Measurements from ENCODE around the gene IQCK.
A peak's percentile ranks its signal among the peaks of the same experiment; 100 is the strongest.

The IQCK gene

DNA sequence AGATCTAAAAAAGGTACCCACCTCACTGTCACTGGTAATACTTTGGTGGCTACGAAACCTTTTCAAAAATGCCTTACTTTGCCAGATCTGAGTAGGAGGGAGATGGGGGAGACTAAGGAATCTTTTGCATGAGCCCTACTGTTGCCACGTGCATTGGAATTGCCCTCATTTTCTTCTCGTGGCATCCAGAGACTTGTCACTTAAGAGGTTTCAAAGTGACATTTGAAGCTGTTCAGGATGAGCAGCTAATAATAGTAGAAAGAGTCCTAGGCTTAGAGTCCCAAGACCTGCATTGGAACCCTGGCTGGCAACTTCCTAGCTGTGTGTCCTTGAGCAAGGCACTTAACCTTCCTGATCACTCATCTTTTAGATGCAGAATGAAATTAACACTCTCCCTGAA, 123.1 kb downstream of the IQCK start:
- DNase-seq, result no peak

DNA sequence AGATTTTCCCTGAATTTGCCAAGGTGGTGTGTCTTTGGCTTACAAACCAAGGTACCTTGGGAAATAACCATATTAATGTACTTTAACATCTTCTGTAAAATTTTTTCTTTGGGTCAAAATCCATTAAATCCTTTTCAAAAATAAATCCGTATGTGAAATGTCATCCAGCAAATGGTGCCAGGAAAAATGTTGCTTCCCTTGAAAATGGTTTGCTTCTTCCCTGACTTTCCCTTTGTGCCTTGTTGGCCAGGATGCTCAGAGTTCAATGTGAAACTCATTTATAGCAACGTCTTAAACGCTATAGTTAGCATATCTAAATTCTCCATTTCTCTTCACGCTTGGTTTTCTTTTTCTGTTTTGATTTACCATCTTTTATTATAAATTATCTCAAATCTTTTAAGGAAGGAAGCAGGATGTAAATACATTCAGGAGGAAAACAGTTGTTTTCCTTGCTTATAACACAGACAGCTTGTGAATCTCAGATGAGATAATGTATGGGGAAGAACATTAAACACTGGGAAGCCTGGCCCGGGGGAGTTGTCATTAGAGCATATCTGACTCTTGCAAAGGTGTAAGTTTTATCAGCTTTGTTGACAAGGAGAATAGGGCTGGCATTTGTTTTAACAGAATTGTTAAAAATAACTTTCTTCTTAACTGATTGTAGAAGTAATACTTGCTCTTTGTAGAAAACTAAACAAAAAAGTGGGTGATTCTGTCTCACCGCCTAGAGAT, 124.5 kb downstream of the IQCK start:
- DNase-seq, result no peak

DNA sequence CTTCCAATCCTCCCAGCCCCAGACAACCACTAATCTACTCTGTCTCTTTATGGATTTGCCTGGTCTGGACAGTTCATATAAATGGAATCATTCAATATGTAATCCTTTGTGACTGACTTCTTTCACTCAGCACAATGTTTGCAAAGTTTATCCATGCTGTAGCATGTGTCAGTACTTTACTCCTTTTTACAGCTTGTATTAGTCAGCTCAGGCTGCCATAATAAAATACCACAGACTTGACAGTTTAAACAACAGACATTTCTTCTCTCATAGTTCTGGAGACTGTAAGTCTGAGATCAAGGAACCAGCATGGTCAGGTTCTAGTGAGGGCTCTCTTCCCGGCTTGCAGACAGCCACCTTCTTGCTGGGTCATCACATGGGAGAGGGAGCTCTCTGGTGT, 125.3 kb downstream of the IQCK start:
- DNase-seq, result peak; percentile 26

DNA sequence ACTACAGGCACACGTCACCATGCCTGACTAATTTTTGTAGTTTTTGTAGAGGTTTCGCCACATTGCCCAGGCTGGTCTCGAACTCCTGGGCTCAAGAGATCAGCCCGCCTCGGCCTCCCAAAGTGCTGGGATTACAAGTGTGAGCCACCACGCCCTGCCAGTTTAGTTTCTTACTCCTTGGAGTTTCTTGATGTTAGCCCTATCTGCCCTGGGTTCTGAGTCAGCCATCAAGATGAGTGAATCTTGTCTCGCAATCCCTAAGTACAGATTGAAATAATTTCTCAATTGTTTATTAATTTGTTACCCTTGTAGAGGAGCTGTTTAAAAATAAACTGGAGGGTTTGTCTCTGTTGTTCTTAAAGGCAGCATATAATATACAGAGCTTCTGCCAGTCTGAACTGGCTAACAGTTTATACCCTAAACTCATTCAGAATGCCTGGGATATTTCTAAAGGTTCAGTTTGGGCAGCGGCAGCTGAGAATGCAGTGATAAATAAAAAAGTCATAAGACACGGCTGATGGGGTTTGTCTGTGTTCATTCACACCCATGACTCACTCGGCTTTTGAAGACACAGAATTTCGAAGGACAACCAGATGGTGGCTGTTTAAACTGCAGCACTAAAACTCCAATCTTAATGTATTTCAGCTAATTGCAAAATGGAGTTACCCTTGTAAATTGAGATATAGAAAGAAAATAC, 127.0 kb downstream of the IQCK start:
- DNase-seq, result peak; percentile 73

DNA sequence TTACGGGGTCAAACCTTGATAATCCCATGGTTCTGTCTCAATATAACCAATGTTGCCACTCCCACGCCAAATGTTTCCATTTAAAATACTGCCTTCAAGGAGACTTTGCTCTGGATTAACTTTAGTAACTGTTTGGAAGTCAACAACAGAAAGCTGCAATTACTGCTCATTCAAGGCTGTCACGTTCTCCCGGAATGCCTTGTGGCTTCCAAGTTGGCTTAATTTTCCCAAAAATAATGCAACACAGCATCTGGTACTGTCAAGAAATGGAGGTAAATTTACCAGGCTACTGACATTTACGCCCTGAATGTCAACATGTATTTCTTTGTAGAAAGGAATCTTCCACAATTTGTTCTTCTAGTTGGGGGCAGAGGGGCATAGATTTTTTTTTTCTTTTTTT, 128.4 kb downstream of the IQCK start:
- DNase-seq, result no peak

DNA sequence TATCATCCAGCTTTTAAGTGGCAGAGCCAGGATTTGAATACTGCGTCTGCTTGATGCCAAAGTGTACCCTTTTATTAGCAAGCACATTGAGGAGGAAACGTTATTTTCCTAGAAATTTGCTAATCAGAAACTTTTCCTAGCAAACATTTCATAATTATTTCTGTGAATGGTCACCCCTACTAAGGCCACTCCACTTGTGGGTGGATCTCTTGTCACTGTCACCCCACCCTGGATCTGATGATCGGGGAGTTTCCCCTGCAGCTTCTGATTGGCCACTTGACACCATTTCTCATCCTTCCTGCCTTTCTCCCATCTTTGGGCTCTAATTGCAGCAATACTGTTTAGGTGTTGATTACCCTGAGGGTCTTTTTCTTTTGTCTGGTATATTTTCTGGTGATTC, 130.7 kb downstream of the IQCK start:
- no peak for DNase-seq

DNA sequence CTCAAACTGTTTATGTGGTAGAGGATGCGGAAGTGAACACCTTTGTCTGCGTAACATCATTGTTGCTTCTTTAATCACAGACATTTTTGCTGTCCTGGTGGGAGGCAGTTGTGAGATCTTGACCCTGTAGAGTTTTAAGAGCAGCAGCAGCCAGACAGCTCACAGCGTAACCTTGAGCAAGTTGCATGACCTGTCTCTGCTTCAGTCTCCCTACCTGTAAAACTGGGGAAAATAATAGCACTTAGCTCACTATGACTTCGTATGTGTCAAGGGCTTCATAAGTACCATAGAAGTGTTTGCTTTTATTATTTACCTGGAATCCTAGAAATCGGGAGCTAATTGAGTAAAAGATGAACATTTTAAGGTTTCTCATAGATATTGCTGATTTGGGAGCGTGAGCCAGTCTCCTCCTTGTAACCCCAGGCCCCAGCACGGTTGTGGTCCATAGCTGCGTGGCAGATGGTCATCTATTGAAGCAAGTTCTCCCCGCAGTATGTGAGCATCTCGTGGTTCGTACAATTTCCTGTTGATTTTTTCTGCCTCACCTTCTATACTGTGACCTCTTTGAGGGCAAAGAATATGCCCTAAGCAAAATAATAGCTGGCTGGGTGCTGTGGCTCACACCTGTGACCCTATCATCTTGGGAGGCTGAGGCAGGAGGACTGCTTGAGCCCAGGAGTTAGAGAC, 132.2 kb downstream of the IQCK start:
- DNase-seq, result no peak

DNA sequence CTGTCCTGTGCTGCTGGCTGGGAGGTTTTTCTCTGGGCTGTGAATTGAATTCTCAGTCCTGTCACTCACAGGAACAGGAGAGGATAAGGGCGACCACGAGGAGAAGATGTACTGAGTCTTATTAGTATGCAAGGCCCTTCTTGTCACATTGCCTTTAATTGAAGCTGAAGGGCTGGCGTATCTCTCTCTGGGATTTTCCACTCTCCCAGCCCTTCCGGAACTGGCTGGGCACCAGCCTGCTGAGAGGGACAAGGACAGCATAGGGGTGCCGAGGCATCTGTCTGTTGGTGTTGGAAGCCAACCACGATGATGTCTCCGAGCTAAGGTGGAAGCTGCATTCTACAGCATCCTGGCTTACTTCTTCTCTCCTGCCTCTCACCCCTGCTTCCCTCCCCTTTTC, 133.4 kb downstream of the IQCK start:
- DNase-seq, result no peak

DNA sequence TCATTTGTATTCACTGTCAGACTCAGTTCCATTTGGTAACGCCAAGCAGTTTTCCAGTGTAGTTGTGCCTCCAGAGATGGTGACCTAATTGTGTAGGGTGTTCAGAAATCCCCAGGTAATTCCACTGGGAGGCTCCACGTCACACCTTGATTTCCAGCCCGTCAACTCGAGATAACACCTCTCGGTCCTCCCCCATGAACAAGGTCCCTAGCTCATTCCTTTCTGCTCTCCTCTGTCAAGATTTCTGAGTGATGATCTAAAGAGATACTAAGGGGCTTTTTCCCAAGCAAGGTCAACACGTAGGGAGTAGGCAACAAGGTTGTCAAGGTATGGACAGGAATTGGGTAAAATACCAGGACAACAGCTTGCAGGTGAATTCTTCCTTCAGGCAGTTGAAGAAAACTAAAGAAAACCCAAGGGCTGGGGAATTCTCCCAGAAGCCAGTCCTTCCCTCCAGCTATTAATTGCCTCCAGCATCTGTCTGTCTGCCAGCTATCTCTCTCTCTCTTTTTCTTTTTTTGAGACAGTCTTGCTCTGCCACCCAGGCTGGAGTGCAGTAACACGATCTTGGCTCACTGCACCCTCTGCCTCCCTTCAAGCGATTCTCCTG, 135.2 kb downstream of the IQCK start:
- no peak for DNase-seq

DNA sequence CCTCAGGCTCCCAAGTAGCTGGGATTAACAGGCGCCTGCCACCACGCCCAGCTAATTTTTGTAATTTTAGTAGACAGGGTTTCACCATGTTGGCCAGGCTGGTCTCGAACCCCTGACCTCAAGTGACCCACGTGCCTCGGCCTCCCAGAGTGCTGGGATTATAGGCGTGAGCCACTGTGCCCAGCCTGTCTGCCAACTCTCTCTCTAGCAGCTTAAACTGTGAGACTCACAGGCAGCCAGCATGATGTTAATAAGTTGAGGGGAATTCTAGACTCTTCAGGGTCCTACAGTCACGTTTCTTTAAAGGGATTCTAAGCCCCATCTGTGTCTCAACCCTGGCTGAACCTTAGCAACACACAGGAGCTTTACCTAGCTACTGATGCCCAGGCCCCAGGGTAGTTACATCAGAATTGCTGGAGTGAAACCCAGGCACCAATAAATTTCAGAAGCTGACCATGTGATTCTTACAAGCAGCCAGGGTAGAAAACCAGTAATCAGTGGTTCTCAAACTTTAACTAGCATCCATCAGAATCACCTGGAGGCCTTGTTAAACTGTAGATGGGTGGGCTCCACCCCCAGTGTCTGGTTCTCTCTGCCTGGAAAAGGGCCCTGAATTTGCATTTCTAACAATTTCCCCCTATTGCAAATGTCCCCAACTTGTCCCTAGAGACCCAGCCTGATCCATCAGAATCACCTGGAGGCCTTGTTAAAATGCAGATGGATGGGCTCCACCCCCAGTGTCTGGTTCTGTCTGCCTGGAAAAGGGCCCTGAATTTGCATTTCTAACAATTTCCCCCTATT, 135.9 kb downstream of the IQCK start:
- no peak for DNase-seq

DNA sequence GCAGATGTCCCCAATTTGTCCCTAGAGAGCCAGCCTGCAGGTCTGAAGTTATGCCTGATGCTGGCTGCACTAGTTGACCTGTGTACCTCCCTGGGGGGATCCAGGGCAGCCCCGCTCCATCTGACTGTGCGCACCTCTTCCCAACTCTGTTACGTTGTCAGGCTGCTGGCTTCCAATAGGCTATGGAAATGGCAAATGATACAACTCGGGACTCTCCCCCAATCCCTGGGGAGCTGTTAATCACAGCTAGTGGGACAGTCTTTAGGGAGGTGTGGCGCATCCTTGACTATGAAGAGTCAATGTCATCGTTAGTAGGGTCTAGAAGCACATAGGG, 136.4 kb downstream of the IQCK start:
- no peak for DNase-seq

DNA sequence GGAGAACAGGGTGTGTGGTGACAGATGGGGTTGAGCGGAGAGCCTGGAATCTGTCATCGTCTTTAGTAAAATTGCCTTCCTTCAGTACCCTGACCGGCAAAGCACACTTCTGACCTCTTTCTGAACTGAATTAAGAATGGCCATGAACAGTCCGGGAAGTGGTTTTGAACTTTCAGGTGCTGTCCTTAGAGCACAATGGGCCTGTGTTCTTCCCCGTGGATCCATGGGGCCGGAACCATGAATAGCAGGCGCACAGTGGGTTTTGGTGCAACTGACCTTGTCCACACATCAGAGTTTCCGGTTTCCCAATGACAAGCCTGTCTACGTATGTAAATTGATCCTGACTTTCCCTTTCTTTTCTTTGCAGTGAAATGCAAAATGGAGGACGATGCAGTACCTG, 138.0 kb downstream of the IQCK start:
- DNase-seq, result no peak

DNA sequence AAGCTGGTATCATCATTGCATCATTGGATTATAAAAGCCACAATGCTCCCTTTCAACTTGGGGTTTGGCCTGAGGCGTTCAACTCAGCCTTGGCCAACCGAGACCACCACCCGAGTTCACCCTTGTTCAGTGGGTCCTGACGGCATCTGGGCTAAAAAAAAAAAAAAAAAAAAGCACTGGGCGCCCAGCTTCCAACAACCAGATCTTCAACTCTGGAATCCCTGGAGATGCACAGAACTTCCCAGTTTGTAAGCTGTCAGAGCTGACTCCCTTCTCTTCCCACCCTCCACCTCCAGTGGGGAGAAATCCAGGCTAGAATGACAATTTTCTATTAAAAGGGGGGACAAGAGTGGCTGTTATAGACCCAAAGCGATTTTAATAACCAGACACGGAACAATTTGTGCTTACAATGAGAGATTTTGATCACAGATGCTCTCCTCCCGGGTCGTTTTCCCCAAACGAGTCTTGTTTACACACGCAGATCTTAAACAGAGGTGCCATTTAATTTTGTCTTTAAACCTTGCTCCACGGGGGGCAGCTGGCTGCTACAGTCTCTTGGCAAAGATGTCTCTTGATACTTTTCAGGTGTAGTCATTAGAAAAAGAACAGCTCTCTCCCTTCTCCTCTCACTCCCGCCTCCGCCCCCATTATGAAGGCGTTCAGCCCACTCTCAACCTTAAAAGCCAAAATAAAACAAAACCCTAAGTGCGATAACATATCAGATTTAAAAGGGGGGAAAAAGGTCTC, 139.7 kb downstream of the IQCK start:
- no peak for DNase-seq

DNA sequence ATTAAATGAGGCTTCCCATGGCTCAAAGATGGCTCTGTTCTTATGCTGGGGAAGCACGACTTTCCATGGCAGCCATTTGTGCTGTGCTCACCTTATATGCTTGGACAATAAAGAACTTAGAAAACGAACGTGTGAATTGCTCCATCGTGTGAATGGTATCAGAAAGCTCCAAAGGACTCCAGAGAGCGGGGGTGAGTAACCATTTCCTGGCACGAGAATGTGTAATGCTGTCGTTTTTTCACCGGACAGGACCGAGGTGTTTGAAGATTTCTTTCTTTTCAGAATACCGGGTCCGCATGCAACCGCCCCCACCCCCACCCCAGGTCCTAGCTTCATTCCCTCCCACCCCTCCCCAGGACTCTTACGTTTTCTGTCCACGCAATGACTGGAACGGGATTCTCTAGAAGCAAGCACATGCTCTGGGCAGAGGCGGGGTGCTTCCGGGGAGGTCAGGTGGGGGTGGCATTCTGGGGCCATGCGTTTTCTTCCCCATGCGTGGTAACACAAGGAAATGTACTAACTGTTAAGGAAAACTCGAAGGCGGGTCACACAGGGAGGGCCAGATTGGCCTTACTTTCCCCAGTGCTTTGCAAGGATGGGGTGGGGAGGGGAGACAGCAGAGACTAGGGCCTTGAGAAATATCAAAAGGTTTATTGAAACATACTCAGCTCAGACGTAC, 140.4 kb downstream of the IQCK start:
- peak; percentile 4 for DNase-seq

DNA sequence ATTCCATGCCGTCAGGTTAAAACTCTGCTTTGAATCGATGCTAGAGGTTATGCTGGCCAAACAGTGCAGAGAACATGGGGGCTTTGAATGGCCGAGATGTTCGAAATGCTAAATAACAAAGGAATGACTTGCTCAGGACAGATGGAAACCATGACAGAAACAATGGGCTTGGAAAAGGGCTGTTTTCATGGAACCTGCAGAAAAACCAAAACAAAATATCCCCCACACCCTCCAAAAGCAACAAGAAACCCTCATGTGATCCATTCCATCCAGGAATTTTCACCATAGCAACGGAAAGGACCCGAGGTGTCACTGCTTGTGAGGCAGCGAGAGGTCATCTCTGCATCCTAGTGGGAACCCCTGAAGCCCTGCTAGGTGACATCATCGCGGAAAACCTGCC, 141.1 kb downstream of the IQCK start:
- DNase-seq, result no peak

DNA sequence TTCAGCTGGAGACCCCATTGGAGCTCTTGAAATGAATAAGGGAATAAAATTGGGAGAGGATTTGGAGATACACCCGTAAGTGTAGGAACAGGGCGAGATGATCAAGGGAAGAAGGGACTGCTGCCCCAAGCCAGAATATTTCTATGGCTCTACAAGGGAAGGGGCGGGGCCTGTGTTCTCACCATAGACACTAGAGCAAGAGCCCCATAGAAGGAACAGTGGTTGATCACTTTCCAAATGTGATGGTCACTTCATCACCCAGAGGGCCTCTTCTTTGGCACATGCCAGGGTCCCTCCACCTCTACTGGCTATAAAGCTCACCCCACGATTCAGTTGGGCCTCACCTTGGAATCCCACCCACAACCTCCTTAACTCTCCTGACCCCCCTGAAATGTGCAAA, 141.5 kb downstream of the IQCK start:
- no peak for DNase-seq

DNA sequence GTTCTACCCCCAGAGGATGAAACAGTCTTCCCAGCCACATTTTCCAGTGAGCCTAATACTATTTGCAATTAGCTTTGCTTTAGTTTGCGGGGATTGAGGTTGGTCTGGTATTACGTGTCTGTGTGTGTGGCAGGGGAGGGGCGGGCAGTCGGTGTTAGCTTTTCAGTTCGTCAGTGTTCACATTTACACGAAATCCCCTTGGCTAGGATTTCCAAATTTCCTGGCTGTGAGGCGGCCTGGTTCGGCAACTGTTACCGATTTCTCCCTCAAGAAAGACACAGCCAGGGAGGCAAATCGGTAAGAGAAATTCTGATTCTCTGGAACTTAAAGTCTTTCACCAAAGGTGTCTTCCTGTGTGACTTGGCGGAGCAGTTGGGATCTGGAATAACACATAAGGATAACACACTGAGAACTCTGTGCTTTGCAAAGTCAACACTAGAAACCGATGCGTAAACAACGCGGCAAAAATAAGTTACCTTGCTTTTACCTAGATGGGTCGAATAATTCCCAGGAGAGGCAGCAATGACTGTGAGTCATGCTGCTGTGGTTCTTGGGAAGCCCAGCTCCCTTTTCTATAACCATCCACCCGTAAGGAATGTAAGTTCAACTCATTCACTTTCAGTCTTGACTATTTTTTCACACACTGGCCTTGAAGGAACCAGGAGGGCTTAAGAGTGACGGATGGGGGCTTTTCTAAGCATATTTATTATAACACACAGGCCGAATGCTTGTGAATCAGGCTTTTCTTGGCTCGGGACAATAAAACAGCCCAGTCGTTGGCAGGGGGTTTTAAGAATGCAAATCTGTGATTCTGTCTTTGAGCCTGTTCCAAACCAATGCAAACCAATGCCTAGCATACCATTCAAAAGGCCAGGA, 142.3 kb downstream of the IQCK start:
- peak; percentile 75 for DNase-seq

DNA sequence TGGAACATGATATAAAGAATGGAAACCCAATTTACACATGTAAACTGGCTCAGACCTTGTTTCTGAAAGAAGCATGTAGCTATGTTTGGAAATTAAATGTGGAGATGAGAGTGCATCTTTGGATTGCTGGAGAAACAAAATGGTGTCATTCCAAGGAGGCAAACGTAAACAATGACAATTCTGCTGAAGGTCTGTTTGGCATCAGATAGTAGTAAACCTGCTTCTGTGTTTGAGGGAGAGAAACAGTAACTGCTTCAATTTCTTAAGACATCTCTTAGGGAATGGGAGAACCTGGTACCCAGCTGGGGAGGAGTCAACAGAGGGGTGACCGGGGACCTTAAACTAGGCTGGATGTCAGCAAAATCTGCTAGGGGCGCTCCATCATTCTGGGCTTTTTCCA, 143.1 kb downstream of the IQCK start:
- DNase-seq, result no peak

DNA sequence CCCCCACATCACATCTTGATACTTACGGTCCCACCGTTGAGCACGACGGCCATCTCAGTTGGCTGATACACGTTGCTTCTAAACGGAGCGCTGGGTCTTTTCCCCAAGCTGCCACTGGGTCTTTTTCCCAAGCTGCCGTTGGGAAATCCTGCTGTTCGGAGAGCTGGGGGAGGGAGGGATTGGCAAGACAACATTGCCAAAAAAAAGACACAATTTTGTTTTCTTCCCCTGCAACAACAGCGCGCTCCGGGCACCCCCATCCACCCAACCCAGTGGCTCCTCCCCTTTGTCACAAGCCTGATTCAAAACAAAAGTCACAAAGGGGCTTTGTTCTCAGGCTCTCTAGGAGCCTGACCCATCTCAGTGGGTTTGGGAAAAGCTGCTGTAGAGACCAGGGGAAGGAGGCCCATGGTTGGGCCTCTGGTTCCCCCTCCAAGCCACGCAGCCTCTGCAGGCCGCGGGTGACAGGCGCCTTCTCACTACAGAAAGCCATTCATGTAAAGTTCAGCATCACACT, 143.8 kb downstream of the IQCK start:
- DNase-seq, result no peak

DNA sequence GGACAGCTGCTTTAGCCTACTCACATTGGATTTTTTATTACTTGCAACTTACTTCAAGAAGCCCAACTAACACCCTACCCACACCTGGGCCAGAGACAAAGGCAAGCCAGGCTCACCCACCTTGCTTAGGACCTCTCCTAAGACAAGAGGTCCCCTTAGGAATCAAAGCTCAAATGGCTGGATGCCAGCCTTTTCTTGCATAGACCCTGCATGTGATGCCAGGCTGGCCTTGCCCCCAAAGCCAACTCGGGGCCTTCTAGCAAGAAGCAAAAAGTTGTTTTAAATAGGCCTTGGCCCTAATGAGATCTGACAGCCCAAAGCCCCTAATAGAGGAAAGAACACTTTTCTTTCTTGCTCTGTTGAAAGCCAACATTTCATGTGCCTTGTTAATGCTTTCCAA, 145.9 kb downstream of the IQCK start:
- DNase-seq, result no peak
